Measurements from ENCODE around the gene BABAM2.

DNA sequence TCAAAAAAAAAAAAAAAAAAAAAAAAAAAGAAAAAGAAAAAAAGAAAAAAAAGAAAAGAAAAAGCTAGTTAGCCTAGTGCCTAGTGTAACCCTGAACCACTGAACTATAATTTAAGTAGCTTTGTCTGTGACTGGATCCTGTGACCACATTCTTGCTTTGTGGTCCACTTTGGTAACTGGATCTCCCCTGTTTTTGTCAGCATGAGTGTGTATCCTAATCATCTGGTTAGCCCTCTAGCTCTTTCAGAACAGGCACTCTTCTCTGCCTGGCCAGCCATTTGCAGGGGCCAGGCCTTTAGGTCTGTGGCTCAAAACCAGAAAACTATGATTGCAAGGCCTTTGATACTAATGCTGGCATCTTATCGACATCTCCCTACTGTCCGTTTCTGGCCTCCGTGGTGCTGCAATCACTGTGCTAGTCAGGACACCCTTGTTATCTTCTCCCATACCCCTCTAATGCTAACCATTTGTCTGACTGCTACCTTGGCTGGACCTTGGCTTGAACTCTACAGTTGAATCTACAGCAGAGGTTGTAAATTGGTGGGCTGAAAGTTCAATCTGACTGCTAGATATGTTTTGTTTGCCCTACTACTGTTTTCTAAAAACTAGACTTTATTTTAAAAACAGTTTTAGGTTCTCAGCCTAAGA lies 40.8 kb upstream of the BABAM2 start:
- TF ChIP-seq, protein P1, sequence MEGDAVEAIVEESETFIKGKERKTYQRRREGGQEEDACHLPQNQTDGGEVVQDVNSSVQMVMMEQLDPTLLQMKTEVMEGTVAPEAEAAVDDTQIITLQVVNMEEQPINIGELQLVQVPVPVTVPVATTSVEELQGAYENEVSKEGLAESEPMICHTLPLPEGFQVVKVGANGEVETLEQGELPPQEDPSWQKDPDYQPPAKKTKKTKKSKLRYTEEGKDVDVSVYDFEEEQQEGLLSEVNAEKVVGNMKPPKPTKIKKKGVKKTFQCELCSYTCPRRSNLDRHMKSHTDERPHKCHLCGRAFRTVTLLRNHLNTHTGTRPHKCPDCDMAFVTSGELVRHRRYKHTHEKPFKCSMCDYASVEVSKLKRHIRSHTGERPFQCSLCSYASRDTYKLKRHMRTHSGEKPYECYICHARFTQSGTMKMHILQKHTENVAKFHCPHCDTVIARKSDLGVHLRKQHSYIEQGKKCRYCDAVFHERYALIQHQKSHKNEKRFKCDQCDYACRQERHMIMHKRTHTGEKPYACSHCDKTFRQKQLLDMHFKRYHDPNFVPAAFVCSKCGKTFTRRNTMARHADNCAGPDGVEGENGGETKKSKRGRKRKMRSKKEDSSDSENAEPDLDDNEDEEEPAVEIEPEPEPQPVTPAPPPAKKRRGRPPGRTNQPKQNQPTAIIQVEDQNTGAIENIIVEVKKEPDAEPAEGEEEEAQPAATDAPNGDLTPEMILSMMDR (IDR thresholded peaks at IDR 0.05): no peak
- TF ChIP-seq POLR2A (IDR thresholded peaks at IDR 0.05): no peak
- TF ChIP-seq POLR2AphosphoS5 (IDR thresholded peaks at IDR 0.05): no peak
- TF ChIP-seq EP300 (IDR thresholded peaks at IDR 0.05): no peak
